AG09319 (cell line): Measurements from ENCODE around the gene PLCXD3.

ENCODE experiments used
- DNase-seq: peaks from one replicate; pipeline ENCODE4 v3.0.0-alpha.2; 2010; ENCODE audit warnings: low read depth; ENCODE audit errors: extremely low read depth
- TF ChIP-seq, protein P1 (sequence below): IDR thresholded peaks from 2 replicates; pipeline ENCODE4 v1.5.1; 2011; ENCODE audit warnings: low read depth, mild to moderate bottlenecking, inconsistent platforms, low read length, moderate library complexity

The PLCXD3 gene

DNA sequence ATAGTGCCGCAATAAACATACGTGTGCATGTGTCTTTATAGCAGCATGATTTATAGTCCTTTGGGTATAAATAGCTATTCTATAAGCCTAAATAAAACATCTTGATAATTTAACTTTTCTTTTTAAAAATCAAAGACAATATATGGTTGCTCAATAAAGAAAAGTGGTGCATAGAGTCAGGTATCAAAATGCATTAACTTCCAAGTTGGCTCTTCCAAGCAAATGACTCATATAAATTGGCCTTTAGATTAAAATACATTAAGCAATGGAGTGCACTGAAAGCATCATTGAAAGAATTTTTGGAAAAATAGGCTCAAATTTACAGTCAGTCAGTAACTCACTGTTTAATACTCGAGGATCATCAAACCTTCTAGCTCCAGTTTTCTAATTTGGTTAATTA lies 106.6 kb downstream of the PLCXD3 start:
- DNase-seq = no peak
- TF ChIP-seq, protein P1, sequence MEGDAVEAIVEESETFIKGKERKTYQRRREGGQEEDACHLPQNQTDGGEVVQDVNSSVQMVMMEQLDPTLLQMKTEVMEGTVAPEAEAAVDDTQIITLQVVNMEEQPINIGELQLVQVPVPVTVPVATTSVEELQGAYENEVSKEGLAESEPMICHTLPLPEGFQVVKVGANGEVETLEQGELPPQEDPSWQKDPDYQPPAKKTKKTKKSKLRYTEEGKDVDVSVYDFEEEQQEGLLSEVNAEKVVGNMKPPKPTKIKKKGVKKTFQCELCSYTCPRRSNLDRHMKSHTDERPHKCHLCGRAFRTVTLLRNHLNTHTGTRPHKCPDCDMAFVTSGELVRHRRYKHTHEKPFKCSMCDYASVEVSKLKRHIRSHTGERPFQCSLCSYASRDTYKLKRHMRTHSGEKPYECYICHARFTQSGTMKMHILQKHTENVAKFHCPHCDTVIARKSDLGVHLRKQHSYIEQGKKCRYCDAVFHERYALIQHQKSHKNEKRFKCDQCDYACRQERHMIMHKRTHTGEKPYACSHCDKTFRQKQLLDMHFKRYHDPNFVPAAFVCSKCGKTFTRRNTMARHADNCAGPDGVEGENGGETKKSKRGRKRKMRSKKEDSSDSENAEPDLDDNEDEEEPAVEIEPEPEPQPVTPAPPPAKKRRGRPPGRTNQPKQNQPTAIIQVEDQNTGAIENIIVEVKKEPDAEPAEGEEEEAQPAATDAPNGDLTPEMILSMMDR = no peak

DNA sequence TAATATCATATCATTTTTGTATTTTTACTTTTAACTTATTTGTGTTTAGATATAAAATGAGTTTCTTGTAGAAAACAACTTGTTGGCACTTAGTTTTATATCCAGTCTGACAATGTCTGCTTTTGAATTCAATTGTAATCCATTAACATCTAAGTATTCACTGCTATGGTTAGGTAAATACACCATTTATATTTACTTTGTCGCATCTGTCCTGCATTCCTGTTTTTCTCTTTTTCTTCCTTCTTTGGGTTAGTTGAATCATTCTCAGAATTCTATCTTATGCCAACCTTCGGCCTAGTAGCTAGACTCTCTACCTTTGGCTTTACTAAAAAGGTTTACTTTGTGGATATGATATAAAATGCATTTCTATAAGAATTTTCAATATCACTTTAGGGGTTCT lies 107.6 kb downstream of the PLCXD3 start:
- DNase-seq = no peak
- TF ChIP-seq, protein P1 = no peak

DNA sequence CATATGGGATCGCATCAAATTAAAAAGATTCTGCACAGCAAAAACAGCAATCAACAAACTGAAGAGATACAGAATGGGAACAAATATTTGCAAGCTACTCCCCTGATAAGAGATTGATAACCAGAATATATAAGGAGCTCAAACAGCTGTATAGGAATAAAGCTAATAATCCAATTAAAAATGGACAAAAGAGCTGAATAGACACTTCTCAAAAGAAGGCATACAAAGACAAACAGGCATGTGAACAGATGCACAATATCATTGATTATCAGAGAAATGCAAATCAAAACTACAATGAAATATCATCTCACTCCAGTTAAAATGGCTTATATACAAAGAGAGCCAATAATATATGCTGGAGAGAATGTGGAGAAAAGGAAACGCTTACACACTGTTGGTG lies 110.6 kb downstream of the PLCXD3 start:
- TF ChIP-seq, protein P1 = no peak
- no peak for DNase-seq

DNA sequence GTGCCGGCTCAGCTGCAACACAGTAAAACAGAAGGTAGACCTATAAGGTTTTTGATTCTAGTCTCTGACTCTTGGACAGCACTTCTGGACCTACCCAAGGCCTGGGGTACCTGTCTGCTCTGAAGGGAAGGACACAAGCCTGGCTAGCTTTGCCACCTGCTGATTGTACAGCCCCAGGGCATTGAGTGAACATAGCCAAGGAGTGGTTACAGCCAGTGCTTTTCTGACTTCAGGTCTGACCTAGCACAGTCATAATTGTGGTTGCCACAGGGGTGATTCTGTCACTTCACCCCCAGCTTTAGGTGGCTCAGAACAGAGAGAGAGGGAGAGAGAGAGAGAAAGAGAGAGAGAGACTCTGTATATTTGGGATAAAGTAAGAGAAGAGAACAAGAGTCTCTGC lies 118.4 kb downstream of the PLCXD3 start:
- TF ChIP-seq, protein P1 = no peak
- no peak for DNase-seq

DNA sequence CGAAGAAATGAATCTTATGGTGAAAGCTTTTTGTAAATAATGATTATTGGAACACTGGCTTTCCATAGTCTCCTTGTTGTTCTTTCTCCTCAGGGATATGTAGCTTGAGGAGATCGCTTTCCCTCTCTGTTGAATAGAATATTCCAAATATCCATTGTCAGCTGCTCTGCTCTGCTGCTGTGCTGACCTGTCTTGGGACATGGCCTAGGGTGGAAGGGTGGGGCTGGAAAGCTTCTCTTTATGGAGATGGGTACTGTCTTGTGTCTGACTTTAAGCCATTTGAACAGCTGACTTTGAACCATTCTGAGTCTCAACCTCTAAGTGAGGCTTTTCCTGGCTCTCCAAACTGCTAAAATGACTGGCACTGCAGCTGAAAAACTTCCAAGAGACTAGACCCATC lies 135.8 kb downstream of the PLCXD3 start:
- TF ChIP-seq, protein P1 = no peak
- no peak for DNase-seq

DNA sequence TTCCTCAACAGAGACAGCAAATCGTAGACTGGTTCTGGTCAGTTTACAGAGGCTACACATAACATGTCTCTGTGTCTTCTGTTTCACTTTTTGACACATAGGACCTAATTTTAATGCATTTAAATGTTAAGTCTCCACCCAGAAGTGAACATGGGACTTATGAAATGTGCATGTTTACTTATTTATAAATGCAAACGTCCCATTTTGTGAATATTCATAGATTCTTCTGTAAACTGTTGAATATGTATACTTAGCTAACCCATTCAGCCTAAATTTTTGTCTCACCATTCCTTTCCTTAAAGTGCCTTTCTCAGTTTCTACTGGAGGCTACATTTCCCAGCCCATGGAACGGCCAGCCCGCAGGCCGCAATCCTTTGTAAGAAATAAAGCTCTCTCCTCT lies 137.2 kb downstream of the PLCXD3 start:
- DNase-seq = no peak
- TF ChIP-seq, protein P1 = no peak

DNA sequence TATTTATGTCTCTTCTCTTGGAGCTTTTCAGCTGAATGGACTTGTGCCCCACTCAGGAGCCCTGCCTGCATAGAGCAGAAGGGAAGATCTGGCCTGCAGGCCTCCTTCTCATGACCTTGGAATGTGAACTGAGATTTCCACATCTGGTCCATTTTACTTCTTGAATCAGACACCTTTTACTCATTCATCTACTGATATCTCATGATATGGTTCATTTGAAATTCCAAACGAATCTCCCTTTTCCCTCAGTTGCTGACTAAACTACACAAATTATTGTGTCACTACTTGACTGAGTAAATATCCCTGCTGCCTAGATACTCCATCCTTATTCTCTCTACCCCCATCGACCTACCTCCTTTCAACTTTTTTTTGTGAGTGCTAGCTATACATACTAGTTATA lies 138.7 kb downstream of the PLCXD3 start:
- DNase-seq = peak; percentile 79

More for the DNA sequence above, 138.7 kb downstream of the PLCXD3 start:
- TF ChIP-seq, protein P1 = no peak
